Cerebellar cortex (tissue), 1 donor: ENCODE measurements around the gene SEMA5B.

Source experiments
- DNase-seq: peaks from one replicate; pipeline ENCODE4 v3.0.0-alpha.2; 2015; ENCODE audit warnings: low spot score

The SEMA5B gene, protein sequence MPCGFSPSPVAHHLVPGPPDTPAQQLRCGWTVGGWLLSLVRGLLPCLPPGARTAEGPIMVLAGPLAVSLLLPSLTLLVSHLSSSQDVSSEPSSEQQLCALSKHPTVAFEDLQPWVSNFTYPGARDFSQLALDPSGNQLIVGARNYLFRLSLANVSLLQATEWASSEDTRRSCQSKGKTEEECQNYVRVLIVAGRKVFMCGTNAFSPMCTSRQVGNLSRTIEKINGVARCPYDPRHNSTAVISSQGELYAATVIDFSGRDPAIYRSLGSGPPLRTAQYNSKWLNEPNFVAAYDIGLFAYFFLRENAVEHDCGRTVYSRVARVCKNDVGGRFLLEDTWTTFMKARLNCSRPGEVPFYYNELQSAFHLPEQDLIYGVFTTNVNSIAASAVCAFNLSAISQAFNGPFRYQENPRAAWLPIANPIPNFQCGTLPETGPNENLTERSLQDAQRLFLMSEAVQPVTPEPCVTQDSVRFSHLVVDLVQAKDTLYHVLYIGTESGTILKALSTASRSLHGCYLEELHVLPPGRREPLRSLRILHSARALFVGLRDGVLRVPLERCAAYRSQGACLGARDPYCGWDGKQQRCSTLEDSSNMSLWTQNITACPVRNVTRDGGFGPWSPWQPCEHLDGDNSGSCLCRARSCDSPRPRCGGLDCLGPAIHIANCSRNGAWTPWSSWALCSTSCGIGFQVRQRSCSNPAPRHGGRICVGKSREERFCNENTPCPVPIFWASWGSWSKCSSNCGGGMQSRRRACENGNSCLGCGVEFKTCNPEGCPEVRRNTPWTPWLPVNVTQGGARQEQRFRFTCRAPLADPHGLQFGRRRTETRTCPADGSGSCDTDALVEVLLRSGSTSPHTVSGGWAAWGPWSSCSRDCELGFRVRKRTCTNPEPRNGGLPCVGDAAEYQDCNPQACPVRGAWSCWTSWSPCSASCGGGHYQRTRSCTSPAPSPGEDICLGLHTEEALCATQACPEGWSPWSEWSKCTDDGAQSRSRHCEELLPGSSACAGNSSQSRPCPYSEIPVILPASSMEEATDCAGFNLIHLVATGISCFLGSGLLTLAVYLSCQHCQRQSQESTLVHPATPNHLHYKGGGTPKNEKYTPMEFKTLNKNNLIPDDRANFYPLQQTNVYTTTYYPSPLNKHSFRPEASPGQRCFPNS

DNA sequence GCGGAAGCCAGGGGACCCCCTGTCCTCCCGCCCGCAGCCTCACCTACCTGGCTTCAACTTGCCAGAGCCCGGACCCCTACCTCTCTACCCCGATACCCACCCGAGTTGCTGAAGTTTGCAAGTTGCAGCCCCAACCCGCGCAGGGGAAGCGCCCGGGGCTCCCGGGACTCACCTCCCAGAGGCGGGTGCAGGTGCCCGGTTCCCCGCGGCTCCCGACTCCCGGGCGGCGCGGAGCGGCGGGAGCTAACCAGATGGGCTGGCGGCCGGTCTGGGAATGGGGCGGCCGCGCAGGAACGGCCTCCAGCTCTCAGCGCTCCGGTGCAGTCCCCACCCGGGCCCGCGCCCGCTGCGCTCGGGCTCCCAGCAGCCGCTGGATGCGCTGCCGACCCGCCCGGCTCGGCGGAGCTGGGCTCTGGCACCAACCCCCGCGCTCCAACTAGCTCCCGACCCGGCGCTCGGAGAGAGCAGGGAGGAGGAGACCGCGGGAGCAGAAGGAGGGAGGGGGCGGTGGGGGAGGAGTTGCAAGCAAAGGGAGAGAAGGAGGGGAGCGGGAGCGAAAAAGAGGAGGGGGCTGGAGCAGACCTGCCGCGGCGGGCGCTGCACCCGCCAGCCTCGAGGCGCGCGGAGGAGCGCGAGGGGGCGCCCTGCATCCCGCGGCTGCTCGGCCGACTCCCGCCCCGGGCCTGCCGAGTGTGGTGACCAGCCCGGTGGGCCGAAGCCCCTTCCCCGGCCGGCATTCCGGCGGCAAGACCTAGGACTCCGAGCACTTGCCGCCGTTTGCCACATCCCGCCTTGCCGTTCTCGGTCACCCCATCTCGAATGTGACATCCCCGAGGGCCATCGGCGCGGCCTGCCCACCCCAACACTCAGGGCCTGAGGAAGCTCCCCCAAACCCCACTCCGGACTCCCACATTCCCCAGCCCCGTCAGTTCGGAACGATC is at the start of gene SEMA5B:
SEMA5B (minus strand) TSS at position 472 of the 941 bp plus-strand sequence. CDS start 66,500 bp downstream, outside the sequence.
- DNase-seq, result no peak

DNA sequence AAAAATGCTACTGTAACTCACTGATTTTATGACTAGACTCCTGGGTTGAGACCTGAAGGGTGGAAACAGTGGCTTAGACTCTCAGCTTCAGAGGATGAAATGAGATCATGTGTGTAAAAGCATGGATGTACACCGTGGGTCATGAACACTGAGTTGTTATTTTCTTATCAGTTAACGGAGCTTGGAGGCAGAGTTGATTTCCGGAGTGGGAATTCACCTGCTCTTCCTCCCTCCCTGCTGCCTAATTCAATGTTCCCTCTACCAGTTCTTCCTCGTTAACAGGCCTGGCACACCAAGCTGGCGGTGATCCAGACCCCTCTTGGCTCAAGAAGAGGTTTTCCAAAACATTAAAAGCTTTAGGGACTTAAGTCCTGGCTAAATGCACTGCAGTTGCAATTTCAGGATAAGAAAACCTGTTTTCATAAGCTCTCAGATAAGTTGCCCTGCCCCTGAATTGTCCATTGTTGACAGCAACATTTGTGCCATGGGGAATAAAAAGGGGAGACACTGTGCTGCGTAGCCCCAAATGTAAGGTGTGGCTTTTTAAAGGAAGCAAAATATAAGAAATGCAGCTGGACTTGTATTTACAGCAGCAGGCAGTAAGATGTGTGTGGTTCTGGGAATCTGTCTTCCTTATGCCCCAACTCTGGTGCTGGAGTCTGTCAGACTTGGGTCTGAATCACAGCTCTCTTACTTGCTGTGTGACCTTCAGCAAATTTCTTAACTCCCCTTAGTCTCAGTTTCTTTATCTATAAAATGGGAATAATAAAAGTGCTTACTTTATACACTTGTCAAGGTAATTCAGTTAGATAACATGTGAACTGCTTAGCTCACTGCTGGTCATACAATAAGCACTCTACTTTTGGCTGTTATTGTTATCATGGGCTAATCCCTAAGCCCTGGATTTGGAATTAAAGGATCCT is 49.2 kb upstream of the SEMA5B start:
- peak; percentile 53 for DNase-seq

DNA sequence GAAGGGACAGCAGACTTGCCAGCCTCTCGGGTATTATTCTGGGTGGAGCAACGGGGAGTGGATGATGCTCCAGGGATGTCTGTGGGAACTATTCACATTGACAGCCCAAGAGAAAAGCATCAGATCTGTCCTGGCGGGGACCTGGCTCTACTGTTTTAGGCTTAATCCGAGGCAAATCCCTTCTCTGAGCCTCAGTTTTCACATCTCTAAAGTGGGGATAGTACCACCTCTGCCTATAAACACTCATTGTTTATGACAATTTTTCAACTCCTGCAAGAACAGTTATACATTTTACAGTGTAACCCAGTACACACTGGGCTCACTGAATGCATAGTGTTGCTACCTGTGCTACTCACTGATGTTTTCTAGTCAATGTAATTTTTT is 48.5 kb upstream of the SEMA5B start:
- DNase-seq, result no peak

DNA sequence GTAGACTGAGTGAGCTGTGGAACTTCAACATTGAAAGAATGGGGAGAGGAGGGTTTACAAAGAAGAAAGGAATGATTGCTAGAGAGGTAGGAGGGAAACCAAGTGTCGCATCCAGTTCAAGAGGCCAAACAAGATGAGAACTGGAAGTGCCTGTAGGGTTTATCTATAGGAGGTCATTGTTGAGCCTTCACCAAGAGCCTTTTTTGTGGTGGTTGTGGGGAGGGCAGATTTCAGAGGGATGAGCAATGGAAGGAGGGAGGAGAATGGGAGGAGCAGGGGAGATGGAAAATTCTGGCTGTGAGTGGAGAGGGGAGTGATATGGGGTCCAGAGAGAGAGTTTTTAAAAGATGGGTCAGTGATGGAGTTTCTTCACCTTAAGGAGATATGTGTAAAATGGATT is 47.8 kb upstream of the SEMA5B start:
- DNase-seq, result no peak

DNA sequence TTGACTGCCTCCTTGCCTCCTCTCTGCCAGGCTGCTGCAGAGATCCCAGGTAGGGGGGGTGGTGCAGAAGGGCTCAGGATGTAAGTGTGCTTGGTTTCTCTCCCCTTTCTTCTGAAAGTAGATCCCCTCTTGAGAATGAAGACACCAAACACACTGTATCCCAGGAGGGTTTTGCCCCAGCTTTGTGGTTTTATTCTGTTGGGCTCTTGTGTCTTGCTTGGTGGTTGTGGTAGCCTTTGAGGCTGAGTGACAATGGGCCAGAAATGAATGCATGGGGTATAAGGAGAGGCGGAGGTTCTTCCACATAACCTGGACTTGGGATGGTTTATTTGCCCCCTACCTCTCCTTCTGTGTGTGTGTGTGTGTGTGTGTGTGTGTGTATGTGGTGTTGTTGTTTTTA is 45.0 kb upstream of the SEMA5B start:
- DNase-seq, result no peak

DNA sequence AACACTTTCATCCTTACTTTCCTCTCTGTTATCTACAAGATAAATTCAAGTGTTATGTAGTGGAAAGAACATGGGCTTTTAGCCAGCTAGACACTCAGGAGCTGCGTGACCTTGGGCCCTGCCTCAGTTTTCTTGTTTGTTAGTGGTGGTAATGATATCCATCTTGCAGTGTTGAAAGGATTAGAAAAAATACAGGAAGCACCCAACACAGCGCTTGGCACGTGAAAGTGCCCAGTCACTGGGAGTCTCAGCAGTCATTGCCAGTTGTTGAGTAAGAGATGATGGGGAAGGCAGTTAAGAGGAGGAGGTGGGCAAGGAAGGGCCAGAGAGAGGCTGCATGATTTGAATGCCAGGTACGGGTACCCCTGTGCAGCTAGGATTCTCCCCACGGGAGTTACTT is 44.6 kb upstream of the SEMA5B start:
- DNase-seq, result no peak

DNA sequence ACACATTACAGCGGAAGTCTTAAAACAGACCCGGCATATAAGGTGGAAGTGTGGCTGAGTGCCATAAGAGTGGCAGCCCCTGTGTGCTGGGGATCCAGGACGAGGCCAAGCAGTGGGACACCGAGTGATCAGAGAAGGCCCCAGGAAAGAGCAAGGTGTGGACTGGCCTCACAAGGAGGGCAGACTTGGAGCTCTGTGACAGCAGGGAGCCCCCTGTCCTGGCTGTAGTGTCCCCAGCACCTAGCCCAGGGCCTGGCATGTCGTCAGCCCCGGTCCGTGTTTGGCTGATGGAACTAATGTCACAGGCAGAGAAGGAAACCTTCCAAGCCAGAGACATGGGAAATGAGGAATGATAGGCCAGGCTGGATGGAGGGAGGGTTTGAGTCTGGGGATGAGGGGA is 44.0 kb upstream of the SEMA5B start:
- no peak for DNase-seq

DNA sequence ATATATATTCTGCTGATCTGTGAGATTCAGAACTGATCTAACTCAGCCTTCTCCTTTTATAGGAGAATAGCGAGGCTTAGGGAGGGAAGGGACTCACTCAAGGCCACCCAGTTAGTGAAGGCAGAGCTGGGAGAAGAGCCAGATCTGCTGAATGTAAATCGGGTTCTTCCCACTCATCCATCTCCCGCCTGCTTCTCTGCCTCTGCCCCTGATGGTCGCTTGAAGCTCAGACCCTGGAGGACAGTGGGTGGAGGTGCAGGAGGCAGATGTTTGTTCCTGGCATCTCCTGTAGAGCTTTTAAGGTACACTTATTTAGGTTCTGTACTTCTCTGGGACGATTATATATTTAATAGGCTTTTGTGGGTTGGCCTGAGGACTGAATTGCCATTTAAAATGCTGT is 43.6 kb upstream of the SEMA5B start:
- peak; percentile 15 for DNase-seq

DNA sequence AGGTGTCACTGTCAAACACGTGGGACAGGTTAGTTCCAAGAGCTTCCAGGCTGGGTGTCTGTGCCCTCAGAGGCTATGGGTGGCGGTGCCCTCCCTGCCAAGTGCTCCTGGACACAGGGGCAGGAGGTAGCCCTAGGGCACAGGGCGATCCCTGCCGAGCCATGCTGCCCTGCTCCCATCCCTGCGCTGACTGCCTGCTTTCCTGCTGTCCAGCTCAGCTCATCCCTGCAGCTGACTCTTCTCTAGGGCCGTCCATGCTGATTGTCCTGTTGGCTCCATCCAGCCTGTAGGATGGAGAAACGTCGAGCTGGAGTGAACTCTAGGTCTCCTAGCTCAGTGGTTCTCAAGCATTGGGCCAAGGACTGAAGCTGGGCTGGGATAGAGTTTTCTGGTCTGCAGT is 42.9 kb upstream of the SEMA5B start:
- no peak for DNase-seq

DNA sequence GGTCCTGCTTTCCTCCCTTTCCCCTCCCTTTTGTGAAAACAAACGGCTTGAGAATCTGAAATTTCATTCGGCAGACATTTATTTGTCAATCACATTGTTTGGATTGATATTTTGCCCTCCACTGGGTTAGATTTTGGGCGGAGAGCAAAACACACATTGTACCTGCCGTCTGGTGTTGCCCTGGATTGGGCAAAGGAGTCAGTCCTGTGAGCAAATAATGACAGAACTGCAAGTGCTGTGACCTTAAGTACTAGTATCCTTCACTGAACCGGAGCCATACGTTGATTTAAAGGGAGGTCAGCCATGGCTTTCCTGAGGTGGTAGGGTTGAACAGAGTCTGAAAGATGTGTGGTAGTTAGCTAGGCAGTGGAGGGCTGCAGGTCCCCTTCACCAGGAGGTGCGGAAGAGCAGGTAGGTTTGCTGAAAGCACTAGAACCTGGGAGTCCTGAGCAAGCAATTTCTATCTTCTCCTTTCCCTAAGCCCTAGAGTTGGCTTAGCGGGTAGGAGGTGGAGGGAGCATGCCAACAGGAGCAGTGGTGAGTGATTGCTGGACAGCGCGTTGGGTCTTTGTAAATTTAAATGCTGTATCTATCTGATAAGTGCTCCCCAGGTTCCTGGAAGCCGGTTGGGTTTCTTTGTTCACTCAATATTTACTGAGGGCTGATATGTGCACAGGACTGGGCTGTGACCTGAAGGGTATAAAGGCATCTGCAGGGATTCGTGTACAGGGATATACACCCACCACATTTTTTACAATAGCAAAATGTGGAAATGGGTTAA is 41.2 kb upstream of the SEMA5B start:
- DNase-seq, result no peak

DNA sequence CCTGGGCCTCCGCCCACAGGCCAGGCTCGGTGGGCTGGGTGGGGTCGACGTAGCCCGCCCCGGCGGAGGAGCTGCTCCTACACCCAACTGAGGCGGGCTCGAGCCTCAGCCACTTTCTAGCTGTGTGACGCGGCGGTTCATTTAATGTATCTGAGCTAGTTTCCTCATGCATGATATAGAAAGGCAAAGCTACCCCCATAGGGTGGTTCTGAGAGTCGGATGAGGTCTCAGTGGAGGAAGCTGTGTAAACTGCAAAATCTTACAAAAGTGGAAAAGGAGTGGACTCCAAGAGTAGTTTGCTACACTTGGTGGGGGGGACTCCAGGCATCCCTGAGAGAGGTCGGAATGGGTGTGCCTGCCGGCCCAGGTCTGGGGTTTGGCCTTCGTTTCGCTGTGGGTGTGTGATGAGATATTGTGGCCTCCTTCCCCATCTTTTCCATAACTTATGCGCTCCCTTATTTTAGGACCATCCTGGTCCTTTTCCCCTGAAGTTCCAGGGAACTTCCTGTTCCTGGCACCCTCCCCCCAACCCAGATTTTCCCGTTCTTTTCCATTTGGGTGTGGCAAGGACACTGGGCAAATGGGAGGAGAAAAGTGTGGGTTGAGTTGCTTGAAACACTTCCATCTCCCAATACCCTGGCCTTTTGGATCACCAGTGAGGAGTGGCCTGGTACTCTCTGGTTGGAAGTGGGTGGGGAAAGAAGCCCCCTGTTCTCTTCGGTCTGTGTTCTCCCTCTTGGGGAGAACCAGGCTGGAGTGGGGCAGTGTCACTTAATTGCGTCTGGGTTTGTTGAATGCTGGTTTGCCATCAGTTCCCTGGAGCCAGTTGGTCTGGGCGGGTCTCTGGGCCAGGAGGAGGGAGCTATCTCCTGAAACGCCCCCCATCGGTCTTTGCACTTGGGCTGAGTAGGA is 40.4 kb upstream of the SEMA5B start:
- DNase-seq, result peak; percentile 22

DNA sequence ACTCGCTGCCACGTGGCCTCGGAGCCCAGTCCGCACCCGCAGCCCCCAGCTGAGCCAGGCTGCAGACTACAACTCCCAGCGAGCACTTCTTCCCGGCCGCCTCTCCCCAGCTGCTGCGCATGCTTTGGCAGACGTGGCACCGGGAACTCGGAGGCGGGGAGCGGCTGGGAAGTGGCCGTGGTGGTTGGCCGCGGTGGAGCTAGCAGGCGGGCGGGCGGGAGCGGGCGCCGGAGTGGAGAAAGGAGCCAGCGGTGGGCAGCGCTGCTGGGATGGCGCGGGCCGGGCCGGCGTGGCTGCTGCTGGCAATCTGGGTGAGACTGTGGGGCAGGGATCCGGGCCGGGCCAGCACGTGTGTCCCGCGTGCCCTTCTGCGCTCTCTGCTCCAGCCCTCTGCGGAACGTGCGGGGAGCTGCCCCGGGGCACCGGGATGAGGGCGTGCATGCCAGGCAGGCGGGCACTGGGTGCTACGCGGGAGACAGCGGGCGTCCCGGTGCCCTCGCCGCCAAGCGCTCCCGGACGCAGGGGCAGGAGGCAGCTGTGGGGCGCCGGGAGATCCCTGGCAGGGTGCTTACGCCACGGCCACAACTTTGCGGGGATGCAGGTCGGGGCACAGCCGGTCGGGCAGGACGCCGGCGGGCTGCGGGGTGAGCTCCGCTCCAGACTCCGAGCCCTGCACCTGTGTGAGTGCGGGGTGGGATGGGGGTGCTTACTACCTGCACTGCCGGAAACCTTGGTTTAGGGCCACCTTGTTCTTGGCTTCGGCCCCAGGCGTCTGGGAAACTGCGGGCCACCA is 39.5 kb upstream of the SEMA5B start, which contains the start of gene PDIA5:
PDIA5 (plus strand) TSS at position 130 of the 793 bp plus-strand sequence; CDS start at position 270, 140 bp downstream.
- peak; percentile 87 for DNase-seq

DNA sequence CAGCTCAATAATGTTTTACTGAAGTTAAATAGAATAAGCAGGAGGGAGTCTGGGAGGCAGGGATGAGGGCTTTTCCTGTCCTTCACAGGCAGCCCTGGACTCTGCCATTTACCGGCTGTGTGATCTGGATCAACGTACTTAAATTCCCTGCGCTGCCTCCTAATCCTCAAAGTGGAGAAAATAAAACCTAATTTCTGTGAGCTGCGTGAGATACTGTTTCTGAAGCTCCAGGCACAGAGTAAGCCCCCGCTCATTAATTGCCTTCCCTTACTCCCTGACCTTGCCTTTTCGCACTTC is 39.0 kb upstream of the SEMA5B start:
- DNase-seq, result no peak

DNA sequence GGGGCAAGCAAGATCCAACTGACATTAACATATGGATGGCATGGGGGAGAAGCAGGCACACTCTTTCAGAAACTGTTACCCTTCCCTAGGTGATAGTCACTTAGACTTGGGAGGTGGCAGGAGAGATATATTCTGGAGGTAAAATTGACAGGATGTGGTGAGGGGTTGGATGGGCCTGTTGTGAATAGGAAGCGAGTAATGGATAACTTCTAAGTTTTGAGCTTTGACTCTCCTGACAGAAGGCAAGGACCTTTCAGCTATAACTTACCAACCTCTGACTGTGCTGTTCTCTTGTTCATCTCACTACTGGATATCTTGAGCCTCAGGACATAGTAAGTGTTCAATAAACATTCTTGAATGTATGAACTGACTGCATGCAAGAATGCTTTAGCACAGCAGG is 37.4 kb upstream of the SEMA5B start:
- no peak for DNase-seq

DNA sequence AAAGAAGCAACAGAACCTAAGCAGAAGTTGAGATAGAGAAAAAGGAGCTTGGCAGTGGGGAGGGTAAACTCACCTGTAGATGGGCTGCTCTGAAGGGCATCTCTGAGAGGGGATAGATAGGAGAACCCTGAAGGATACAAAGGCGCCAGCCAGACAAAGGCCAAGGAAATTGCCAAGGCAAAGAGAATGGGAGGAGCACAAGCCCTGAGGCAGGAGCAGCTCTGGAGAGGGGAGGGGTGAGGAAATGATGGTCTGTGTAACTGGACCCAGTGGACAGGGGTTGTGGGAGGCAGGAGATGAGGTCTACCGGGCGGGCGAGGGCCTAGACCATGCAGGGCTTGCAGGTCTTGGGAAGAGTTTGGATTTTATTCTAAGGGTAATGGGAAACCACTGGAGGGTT is 36.9 kb upstream of the SEMA5B start:
- DNase-seq, result no peak

DNA sequence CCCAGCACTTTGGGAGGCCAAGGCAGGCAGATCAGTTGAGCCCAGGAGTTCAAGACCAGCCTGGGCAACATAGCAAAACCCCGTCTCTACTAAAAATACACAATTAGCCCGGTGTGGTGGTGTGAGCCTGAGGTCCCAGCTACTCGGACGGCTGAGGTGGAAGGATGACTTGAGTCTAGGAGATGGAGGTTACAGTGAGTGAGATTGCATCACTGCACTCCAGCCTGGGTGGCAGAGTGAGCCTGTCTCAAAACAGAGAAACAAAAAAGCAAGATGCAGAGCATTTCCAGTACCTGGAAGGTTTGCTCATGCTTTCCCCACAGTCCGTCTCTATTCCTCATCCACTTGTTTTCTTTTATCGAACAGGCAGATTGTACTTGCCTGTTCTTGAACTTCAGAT is 35.5 kb upstream of the SEMA5B start:
- no peak for DNase-seq

DNA sequence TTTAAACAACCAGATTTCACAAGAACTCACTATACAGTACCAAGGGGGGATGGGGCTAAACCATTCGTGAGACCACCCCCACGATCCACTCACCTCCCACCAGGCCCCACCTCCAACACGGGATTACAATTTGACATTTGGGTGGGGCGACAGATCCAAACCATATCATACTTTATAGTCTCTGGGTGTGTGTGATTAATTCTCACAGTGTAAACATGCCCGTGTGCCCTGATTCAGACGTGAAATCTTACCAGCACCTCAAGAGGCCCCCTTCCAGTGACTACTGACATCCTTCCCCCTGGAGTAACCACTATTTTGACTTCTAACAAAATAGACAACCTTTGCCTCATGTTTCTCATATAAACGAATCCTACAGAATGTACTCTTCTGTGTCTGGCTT is 34.3 kb upstream of the SEMA5B start:
- no peak for DNase-seq

DNA sequence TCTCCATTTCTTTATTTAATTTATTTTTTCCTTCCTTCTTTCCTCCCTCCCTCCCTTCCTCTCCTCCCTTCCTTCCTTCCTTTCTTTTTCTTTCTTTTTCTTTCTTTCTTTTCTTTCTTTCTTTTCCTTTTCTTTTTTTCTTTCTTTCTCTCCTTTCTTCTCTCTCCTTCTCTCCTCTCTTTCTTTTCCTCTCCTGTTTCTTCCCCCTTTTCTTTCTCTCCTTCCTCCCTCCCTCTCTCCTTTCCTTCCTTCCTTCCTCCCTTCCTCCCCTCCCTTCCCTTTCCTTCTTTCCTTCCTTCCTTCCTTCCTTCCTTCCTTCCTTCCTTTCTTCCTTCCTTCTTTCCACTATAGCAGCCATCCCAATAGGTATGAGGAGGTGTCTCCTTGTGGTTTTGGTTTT is 32.5 kb upstream of the SEMA5B start:
- no peak for DNase-seq
